Measurements from ENCODE around the gene IGFBP3.
A peak's percentile ranks its signal among the peaks of the same experiment; 100 is the strongest.

Gene IGFBP3, protein sequence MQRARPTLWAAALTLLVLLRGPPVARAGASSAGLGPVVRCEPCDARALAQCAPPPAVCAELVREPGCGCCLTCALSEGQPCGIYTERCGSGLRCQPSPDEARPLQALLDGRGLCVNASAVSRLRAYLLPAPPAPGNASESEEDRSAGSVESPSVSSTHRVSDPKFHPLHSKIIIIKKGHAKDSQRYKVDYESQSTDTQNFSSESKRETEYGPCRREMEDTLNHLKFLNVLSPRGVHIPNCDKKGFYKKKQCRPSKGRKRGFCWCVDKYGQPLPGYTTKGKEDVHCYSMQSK

DNA sequence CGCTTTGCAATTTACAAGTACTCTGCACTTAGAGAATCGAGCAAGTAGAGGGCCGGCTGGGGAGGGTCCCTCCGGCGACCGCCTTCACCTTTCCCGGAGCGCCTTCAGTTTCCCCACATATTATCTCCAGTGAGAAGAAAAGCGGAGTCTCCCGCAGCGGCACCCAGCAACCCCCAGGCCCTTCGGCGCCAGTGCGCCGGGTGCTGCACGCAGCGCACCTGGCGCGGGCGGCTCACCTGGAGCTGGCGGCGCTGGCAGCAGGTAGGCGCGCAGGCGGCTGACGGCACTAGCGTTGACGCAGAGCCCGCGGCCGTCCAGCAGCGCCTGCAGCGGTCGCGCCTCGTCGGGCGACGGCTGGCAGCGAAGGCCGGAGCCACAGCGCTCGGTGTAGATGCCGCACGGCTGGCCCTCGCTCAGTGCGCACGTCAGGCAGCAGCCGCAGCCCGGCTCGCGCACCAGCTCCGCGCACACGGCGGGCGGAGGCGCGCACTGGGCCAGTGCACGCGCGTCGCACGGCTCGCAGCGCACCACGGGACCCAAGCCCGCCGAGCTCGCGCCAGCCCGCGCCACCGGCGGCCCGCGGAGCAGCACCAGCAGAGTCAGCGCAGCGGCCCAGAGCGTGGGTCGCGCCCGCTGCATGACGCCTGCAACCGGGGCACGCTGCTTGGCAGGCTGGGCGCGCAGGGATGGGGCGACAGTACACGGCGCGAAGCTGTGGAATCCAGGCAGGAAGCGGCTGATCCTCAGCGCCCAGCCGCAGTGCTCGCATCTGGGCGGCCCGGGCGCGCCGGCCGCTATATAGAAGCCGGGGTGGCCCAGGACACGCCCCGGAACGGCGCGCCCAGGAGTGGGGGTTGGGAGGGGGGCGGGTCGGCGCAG, at the start of gene IGFBP3:
TSS of gene IGFBP3 (minus strand) at position 771 of the 879 bp plus-strand sequence. CDS start at position 639, 132 bp downstream.
- H3K4me3 ChIP-seq (ENCODE audit: control insufficient read depth, low read depth, low read length): peak within 1 kb of the TSS; percentile 64
- DNase-seq (ENCODE audit: low read depth): no peak
- TF ChIP-seq, protein P1, sequence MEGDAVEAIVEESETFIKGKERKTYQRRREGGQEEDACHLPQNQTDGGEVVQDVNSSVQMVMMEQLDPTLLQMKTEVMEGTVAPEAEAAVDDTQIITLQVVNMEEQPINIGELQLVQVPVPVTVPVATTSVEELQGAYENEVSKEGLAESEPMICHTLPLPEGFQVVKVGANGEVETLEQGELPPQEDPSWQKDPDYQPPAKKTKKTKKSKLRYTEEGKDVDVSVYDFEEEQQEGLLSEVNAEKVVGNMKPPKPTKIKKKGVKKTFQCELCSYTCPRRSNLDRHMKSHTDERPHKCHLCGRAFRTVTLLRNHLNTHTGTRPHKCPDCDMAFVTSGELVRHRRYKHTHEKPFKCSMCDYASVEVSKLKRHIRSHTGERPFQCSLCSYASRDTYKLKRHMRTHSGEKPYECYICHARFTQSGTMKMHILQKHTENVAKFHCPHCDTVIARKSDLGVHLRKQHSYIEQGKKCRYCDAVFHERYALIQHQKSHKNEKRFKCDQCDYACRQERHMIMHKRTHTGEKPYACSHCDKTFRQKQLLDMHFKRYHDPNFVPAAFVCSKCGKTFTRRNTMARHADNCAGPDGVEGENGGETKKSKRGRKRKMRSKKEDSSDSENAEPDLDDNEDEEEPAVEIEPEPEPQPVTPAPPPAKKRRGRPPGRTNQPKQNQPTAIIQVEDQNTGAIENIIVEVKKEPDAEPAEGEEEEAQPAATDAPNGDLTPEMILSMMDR (IDR thresholded peaks at IDR 0.05; ENCODE audit: control insufficient read depth, insufficient read depth, low read depth, low read length, missing control alignments): no peak

DNA sequence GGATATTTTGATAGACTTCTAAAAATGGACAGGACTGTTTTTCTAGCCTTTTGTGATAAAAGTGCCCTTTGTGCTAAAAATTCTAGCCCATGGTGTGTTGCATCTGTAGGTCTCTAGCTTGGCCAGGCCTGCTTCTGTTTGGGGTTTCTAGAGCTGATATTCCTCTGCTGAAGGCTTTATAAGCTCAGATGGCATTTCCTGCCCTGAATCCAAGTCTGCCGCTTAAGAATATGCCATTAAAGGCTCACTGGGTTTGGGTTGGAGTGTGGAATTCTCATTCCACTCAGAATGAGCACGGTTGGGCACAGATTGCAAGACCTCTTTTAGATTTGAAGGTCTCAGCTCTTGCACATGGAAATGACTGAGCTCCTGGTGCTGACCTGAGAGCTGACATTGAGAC, 49.4 kb upstream of the IGFBP3 start:
- no peak for DNase-seq (ENCODE audit: low read depth)
- TF ChIP-seq, protein P1 (IDR thresholded peaks at IDR 0.05; ENCODE audit: control insufficient read depth, insufficient read depth, low read depth, low read length, missing control alignments): no peak
- H3K4me3 ChIP-seq (ENCODE audit: control insufficient read depth, low read depth, low read length): no peak overlapping the region

DNA sequence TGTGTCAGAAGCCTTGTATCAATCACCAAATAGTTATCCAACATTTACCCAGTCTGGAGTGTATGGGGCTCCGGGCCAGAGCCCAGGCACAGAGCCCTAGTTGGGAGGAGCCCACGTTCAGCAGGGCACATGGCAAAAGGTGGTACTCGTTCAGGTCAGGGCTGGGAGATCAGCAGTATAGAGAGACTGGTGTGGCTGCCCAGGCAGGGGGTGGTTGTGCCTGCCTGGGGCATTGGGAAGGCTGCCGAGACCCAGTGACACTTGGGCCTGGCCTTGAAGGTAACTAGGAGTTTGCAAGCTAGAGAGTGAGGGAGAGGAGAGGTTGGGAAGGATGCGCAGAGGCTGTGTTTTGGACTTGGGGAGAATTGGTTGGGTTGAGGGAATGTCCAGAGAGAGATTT, 48.9 kb upstream of the IGFBP3 start:
- TF ChIP-seq, protein P1 (IDR thresholded peaks at IDR 0.05; ENCODE audit: control insufficient read depth, insufficient read depth, low read depth, low read length, missing control alignments): no peak
- DNase-seq (ENCODE audit: low read depth): no peak
- H3K4me3 ChIP-seq (ENCODE audit: control insufficient read depth, low read depth, low read length): no peak overlapping the region

DNA sequence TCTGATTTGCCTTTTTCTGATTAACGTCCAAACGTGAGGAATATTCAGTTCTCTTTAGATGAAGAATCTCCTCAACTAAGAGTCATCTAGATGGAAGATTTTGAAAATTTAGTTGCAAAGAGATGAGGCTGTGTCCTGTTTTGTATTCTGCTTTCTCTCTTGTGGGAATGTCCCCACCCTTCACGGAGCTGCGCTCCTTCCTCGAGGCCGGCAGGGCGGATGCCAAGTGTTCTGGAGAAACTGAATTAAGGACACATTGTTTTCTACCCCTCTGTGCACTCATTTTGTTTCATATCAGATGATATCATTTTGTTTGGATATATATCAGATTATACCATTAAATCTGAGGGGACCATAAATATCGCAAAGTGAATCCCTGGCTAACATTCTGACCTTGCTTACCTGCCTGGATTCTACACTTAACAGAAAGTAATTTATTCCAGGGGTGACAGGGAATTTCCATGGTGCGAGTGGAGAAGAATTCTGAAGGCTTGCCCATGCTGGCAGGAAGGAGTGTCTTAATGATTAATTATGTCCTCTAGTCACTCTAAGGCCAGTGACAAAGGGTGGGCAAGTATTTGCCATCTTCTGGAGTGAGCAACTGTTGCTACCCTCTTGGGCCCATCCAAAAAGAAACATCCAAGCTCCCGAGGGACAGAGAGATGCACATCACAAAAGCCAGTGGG, 47.9 kb upstream of the IGFBP3 start:
- TF ChIP-seq, protein P1 (IDR thresholded peaks at IDR 0.05; ENCODE audit: control insufficient read depth, insufficient read depth, low read depth, low read length, missing control alignments): no peak
- H3K4me3 ChIP-seq (ENCODE audit: control insufficient read depth, low read depth, low read length): no peak overlapping the region
- no peak for DNase-seq (ENCODE audit: low read depth)

DNA sequence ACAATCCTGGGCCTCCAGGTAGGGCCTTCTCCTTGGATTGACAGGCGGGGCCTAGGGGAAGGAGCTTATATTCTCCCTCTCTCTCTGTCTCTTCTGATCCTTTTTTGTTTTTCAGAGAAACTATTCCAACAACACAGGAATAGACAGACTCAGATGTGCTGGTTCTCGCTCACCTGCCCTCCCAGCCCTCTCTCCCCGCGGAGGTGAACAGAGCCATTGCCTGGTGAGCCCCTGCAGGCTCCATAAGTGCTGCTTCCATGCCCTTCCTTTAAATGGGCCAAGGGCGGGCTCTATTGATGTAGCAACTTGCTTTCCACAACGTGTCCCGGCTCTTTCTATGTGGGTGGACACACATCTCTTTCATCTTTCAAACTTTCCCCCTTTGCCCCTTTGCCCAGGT, 47.2 kb upstream of the IGFBP3 start:
- TF ChIP-seq, protein P1 (IDR thresholded peaks at IDR 0.05; ENCODE audit: control insufficient read depth, insufficient read depth, low read depth, low read length, missing control alignments): no peak
- no peak for DNase-seq (ENCODE audit: low read depth)
- no peak overlapping the region for H3K4me3 ChIP-seq (ENCODE audit: control insufficient read depth, low read depth, low read length)

DNA sequence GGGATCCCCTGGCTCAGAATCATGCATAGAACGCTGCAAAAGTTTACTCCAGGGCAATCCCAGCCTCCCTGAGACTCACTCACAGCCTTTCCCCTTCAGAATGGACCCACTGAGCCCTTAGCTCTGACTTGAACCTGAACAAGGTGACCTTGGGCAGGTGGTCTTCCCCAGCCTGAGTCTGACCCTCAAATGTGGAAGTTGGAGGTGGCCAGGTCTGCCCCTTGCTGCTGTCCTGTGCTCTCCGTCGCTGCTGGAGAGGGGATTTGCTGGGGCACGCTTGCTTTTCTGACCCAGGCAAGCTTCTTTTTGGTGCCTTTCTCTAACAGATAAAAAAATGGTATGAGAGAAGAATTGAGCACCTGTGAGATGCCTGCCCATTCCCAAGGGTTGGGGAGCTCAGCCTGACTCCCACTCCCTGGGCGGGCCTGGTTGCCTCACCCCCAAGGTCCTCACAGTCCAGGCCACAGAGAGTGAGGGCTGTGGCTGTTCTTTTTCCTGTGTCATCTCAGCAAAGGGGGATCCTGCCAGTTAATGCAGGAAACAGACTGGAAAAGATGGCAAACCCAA, 46.6 kb upstream of the IGFBP3 start:
- DNase-seq (ENCODE audit: low read depth): no peak
- H3K4me3 ChIP-seq (ENCODE audit: control insufficient read depth, low read depth, low read length): no peak overlapping the region
- TF ChIP-seq, protein P1 (IDR thresholded peaks at IDR 0.05; ENCODE audit: control insufficient read depth, insufficient read depth, low read depth, low read length, missing control alignments): no peak

All from AG09309 (cell line).